ENCODE measurements around the gene PLXNA4. TPM values are rescaled to one million over a fixed set of nuclear protein-coding genes. Genes with fewer than 3 reads are reported as not detected.

PLXNA4 gene
- total RNA-seq, 1 experiment from 2014 or later: not detected

GRCh38 chr7:132240821-132241422 lies 335.3 kb downstream of the PLXNA4 start:
- POLR2A ChIA-PET: no interaction called here
- TF ChIP-seq CTCF (IDR thresholded peaks at IDR 0.05 in 2 of 3, conservative IDR thresholded peaks at IDR 0.05 in 1 of 3; ENCODE audit: borderline replicate concordance in 1 of 3, insufficient read depth in 1 of 3, low read depth in 2 of 3, low read length in 2 of 3) (no peak), CBX3 (IDR thresholded peaks at IDR 0.05; ENCODE audit: low read depth) (no peak), MAX (IDR thresholded peaks at IDR 0.05) (no peak), EGR1 (IDR thresholded peaks at IDR 0.05; ENCODE audit: low read depth) (no peak), FOSL1 (IDR thresholded peaks at IDR 0.05; ENCODE audit: low read depth) (no peak), TCF7L2 (IDR thresholded peaks at IDR 0.05; ENCODE audit: borderline replicate concordance, extremely low read depth, insufficient read depth, insufficient read length) (no peak), POLR2AphosphoS5 (IDR thresholded peaks at IDR 0.05; ENCODE audit: low read depth, low read length) (no peak), ZNF274 (IDR thresholded peaks at IDR 0.05; ENCODE audit: low read depth, low read length) (no peak), SRF (IDR thresholded peaks at IDR 0.05; ENCODE audit: low read depth) (no peak), SIN3A (IDR thresholded peaks at IDR 0.05; ENCODE audit: low read depth) (no peak), RAD21 (IDR thresholded peaks at IDR 0.05; ENCODE audit: low read depth) (no peak), YY1 (IDR thresholded peaks at IDR 0.05; ENCODE audit: extremely low read depth, insufficient replicate concordance, low read depth, low read length) (no peak), REST (IDR thresholded peaks at IDR 0.05; ENCODE audit: low read depth) (no peak), ZBTB33 (IDR thresholded peaks at IDR 0.05; ENCODE audit: extremely low read depth, insufficient replicate concordance, low read length) (no peak)

More at GRCh38 chr7:132240821-132241422, 335.3 kb downstream of the PLXNA4 start:
- H3K9ac ChIP-seq (ENCODE audit: low read length): no peak overlapping the region
- intact Hi-C loops (cut with micrococcal nuclease): no loop called here
- H3K79me2 ChIP-seq (ENCODE audit: insufficient read depth, low read length): no peaks in the 10 kb centered on the region
- H4K20me1 ChIP-seq (ENCODE audit: insufficient read depth): no peaks in the 10 kb centered on the region
- ChIA-PET CTCF (no interaction called here), RAD21 (ENCODE audit: low non-redundant PET in 1 of 2, low total read pairs in 2 of 2, uncharacterized antibody in 2 of 2, unreplicated experiment in 2 of 2) (no interaction called here)
- no peaks in the 10 kb centered on the region for H3K9me3 ChIP-seq (ENCODE audit: control insufficient read depth in 1 of 2, insufficient read depth in 1 of 2, low read depth in 1 of 2, low read length in 2 of 2)
- no TSS peak for BruUV-seq (replicated peaks)
- H3K9me2 ChIP-seq (ENCODE audit: insufficient read depth): no peaks in the 10 kb centered on the region
- no peak for ATAC-seq
- H3K36me3 ChIP-seq (ENCODE audit: control insufficient read depth in 1 of 2, insufficient read depth in 2 of 2, low read length in 2 of 2): no peaks in the 10 kb centered on the region
- no peak overlapping the region for H3K27ac ChIP-seq (ENCODE audit: low read depth, low read length)
- no peak overlapping the region for H3K4me2 ChIP-seq (ENCODE audit: low read length)
- H3K4me1 ChIP-seq (ENCODE audit: control insufficient read depth in 1 of 2, insufficient read depth in 2 of 2, low read length in 2 of 2): no peaks in the 10 kb centered on the region
- no peak overlapping the region for H3K4me3 ChIP-seq (replicated peaks in 1 of 2; ENCODE audit: low read depth in 1 of 2, low read length in 2 of 2)
- H3K27me3 ChIP-seq (ENCODE audit: insufficient read depth, low read length): peaks cover 46% of the 10 kb centered on the region
- DNase-seq (ENCODE audit: low read depth, low spot score): no peak
- H2AFZ ChIP-seq (ENCODE audit: low read depth, low read length, poor library complexity, severe bottlenecking): no peak overlapping the region
